ENCODE data around the gene COL6A2. TPM values are rescaled to one million over a fixed set of nuclear protein-coding genes. Genes with fewer than 3 reads are reported as not detected.
A peak's percentile ranks its signal among the peaks of the same experiment; 100 is the strongest.
"Not testable (repeated sequence)": the region's sequence is repeated elsewhere in the genome, so short reads cannot be mapped to it uniquely, and the experiment has no call there.

COL6A2 gene
- total RNA-seq, 1 donor from 2014 or later, result 157 TPM

- DNase-seq (ENCODE audit: low spot score), result no peak
Observed at GRCh38 chr21:46071082-46071481, 26.8 kb upstream of the COL6A2 start.

GRCh38 chr21:46076724-46077123, 21.2 kb upstream of the COL6A2 start:
- intact Hi-C loops (cut with DNase I); DNase-seq (ENCODE audit: low spot score): not testable (repeated sequence)

More at GRCh38 chr21:46071082-46071481, 26.8 kb upstream of the COL6A2 start:
- intact Hi-C loops (cut with DNase I), result no loop called here

GRCh38 chr21:46077674-46078101, 20.2 kb upstream of the COL6A2 start:
- intact Hi-C loops (cut with DNase I), result no loop called here
- no peak for DNase-seq (ENCODE audit: low spot score)

GRCh38 chr21:46078322-46078977, 19.5 kb upstream of the COL6A2 start:
- intact Hi-C loops (cut with DNase I), result no loop called here

GRCh38 chr21:46078978-46079351, 18.9 kb upstream of the COL6A2 start:
- intact Hi-C loops (cut with DNase I), result no loop called here
- no peak for DNase-seq (ENCODE audit: low spot score)

More at GRCh38 chr21:46078322-46078977, 19.5 kb upstream of the COL6A2 start:
- DNase-seq (ENCODE audit: low spot score), result peak; percentile 67

- DNase-seq (ENCODE audit: low spot score), result peak; percentile 74
- intact Hi-C loops (cut with DNase I), result no loop called here
Observed at GRCh38 chr21:46079352-46080170, 18.4 kb upstream of the COL6A2 start.

GRCh38 chr21:46080171-46081021, 17.5 kb upstream of the COL6A2 start:
- peak; percentile 78 for DNase-seq (ENCODE audit: low spot score)
- intact Hi-C loops (cut with DNase I), result no loop called here

- intact Hi-C loops (cut with DNase I), result no loop called here
- DNase-seq (ENCODE audit: low spot score), result peak; percentile 68
Observed at GRCh38 chr21:46081022-46081861, 16.7 kb upstream of the COL6A2 start.

- intact Hi-C loops (cut with DNase I), result no loop called here
- DNase-seq (ENCODE audit: low spot score), result peak; percentile 71
Observed at GRCh38 chr21:46081862-46082712, 15.8 kb upstream of the COL6A2 start.

- intact Hi-C loops (cut with DNase I), result no loop called here
- no peak for DNase-seq (ENCODE audit: low spot score)
Observed at GRCh38 chr21:46082713-46082962, 15.3 kb upstream of the COL6A2 start.

- intact Hi-C loops (cut with DNase I), result no loop called here
- DNase-seq (ENCODE audit: low spot score), result no peak
Observed at GRCh38 chr21:46082963-46083790, 14.7 kb upstream of the COL6A2 start.

GRCh38 chr21:46083791-46084561, 13.9 kb upstream of the COL6A2 start:
- no peak for DNase-seq (ENCODE audit: low spot score)
- intact Hi-C loops (cut with DNase I), result no loop called here

GRCh38 chr21:46084709-46085108, 13.2 kb upstream of the COL6A2 start:
- no peak for DNase-seq (ENCODE audit: low spot score)
- intact Hi-C loops (cut with DNase I), result no loop called here

GRCh38 chr21:46085259-46085658, 12.7 kb upstream of the COL6A2 start:
- intact Hi-C loops (cut with DNase I), result not testable (repeated sequence)

GRCh38 chr21:46087641-46088040, 10.3 kb upstream of the COL6A2 start:
- no peak for DNase-seq (ENCODE audit: low spot score)
- intact Hi-C loops (cut with DNase I), result no loop called here

More at GRCh38 chr21:46085259-46085658, 12.7 kb upstream of the COL6A2 start:
- DNase-seq (ENCODE audit: low spot score), result not testable (repeated sequence)

GRCh38 chr21:46088189-46088588, 9.7 kb upstream of the COL6A2 start:
- intact Hi-C loops (cut with DNase I), result no loop called here

GRCh38 chr21:46089285-46089684, 8.6 kb upstream of the COL6A2 start:
- intact Hi-C loops (cut with DNase I), result no loop called here
- DNase-seq (ENCODE audit: low spot score), result no peak

More at GRCh38 chr21:46088189-46088588, 9.7 kb upstream of the COL6A2 start:
- no peak for DNase-seq (ENCODE audit: low spot score)

Data from cardiac septum (tissue), 1 donor.